MV-4-11 (cell line): Measurements from ENCODE around the gene COPG2.
"Not testable (repeated sequence)": the region's sequence is repeated elsewhere in the genome, so short reads cannot be mapped to it uniquely, and the experiment has no call there.

Experiments used
- DNase-seq: peaks from one replicate; lab custom pipeline; 2025; lab: John Stamatoyannopoulos, UW

Gene COPG2, protein sequence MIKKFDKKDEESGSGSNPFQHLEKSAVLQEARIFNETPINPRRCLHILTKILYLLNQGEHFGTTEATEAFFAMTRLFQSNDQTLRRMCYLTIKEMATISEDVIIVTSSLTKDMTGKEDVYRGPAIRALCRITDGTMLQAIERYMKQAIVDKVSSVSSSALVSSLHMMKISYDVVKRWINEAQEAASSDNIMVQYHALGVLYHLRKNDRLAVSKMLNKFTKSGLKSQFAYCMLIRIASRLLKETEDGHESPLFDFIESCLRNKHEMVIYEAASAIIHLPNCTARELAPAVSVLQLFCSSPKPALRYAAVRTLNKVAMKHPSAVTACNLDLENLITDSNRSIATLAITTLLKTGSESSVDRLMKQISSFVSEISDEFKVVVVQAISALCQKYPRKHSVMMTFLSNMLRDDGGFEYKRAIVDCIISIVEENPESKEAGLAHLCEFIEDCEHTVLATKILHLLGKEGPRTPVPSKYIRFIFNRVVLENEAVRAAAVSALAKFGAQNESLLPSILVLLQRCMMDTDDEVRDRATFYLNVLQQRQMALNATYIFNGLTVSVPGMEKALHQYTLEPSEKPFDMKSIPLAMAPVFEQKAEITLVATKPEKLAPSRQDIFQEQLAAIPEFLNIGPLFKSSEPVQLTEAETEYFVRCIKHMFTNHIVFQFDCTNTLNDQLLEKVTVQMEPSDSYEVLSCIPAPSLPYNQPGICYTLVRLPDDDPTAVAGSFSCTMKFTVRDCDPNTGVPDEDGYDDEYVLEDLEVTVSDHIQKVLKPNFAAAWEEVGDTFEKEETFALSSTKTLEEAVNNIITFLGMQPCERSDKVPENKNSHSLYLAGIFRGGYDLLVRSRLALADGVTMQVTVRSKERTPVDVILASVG

GRCh38 chr7:130668258-130669084 lies at the start of gene COPG2:
Gene COPG2 (minus strand): TSS chr7:130668748. CDS start chr7:130668668, 80 bp downstream.
- DNase-seq = peak; percentile 71

- no peak for DNase-seq
Observed at GRCh38 chr7:130712416-130712815, 43.9 kb upstream of the COPG2 start.

- no peak for DNase-seq
Observed at GRCh38 chr7:130708766-130709165, 40.2 kb upstream of the COPG2 start.

GRCh38 chr7:130708001-130708400 lies 39.5 kb upstream of the COPG2 start:
- DNase-seq = no peak

- no peak for DNase-seq
Observed at GRCh38 chr7:130703851-130704250, 35.3 kb upstream of the COPG2 start.

DNA sequence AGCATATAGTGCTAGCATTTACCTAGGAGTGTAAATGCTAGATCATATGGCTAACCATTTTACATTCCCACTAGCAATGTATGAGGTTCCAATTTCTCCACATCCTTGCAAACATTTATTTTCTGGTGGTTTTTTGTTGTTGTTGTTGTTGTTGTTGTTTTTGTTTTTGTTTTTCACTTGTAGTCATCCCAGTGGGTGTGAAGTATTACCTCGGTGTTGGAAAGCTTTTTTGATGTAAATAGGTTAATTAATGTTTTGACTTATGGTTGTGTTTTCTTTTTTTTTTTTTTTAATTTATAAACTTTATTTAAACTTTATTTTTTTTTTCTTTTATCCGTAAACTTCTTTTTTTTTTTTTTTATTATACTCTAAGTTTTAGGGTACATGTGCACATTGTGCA lies 33.1 kb upstream of the COPG2 start:
- DNase-seq = no peak

DNA sequence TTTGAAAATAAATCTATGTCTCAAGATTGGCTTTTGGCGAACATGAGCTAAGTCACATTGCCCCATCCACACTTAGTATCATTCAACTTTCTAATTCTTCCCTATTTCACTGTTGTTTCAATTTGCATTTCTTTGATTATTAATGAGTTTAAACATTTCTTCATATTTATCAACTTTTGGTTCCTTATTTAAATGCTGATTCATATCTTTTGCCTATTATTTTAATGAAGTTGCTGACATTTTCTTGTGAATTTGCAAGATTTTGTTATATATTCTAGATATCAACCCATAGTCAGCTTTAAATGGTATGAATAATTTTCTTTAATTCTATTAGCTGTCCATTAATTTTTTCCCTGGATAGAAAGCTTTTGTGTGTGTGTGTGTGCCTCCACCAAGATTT lies 32.2 kb upstream of the COPG2 start:
- no peak for DNase-seq

- no peak for DNase-seq
Observed at GRCh38 chr7:130699686-130700085, 31.1 kb upstream of the COPG2 start.

- no peak for DNase-seq
Observed at GRCh38 chr7:130697820-130698219, 29.3 kb upstream of the COPG2 start.

GRCh38 chr7:130695840-130696239 lies 27.3 kb upstream of the COPG2 start:
- DNase-seq = peak; percentile 21

- DNase-seq = not testable (repeated sequence)
Observed at GRCh38 chr7:130692396-130692795, 23.8 kb upstream of the COPG2 start.

- DNase-seq = no peak
Observed at GRCh38 chr7:130689683-130690082, 21.1 kb upstream of the COPG2 start.

DNA sequence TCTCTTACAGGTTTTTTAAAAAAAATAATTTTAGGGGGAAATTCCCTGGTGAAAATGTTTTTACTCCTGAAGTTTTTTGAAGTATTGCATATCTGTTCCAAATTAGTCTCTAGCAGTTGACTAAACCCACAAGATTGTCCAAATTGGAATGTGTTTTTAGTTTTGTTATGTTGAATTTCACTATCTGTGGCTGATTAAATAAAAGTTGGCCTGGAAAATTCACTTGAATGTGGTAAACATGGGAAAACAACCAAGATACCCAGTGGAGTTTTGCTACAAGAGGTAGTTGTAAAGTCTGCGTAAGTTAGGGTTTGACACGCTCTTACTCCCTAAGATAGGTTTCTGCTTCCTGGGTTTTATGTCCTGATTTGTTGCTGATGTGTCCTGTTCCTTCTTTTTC lies 14.5 kb upstream of the COPG2 start:
- no peak for DNase-seq

DNA sequence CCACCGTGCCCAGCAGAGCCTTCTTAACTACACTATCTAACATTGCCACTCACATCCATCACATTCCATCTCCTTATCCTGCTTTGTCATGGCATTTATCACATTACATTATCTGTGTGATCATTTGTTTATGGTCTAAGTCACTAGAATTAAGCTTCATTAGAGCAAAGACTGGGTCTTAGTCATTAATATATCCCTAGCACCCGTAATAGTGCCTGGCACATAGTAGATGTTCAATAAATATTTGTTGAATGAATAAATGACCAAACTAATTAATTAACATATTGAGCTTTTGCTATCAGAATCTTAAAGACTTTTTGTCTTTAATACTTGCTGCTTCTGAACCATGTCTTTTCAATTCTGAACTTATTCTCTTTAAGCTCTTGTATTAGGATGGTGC lies 5.9 kb upstream of the COPG2 start:
- no peak for DNase-seq

DNA sequence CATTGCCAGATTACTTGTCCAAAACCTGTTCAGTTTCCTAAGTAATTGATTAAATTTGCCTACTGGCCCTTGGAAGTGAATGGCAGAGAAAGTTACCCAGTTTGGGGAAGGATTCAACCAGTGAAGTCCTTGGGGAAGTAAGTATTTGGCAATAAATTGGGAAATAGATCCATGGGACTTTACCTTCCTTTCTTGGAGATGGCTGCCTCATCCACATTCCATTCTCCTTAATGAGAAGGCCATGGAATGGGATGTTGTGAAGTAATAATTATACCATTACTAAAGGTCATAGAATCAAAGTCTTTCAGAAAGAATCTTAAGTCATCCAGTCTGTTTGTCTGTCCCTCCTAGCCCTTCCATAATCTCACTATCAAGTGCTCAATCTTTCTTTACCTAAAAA lies 4.5 kb upstream of the COPG2 start:
- DNase-seq = no peak

GRCh38 chr7:130672146-130672545 lies 3.6 kb upstream of the COPG2 start:
- DNase-seq = no peak

DNA sequence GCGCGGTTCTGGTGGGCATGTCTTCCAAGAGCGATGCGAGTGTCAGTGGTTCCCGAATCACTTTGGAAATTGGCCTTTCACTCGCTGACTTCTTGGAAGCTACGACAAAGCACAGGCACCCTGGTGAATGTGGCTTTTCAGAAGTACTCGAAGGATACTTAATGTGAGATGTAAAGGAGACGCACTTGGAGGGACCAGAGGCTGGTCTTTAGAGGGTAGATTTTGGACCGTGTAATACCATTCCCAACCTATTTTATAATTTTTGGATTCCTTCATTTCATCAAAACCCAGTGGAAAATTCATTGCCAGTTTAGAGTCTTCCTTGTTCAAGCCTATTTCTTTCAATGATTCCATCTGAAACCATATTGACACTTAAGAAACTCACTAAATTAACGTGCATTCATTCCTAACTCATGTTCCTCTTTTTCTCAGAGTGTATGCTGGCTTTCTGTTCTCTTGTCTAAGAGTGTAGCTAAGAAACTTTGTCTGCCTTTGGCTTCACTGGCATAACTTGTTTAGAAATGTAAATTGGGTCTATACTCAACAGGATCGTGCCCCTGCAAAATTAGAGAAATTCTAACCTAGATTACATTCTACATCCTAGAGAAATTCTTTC lies 645 bp upstream of the COPG2 start:
- peak; percentile 50 for DNase-seq

DNA sequence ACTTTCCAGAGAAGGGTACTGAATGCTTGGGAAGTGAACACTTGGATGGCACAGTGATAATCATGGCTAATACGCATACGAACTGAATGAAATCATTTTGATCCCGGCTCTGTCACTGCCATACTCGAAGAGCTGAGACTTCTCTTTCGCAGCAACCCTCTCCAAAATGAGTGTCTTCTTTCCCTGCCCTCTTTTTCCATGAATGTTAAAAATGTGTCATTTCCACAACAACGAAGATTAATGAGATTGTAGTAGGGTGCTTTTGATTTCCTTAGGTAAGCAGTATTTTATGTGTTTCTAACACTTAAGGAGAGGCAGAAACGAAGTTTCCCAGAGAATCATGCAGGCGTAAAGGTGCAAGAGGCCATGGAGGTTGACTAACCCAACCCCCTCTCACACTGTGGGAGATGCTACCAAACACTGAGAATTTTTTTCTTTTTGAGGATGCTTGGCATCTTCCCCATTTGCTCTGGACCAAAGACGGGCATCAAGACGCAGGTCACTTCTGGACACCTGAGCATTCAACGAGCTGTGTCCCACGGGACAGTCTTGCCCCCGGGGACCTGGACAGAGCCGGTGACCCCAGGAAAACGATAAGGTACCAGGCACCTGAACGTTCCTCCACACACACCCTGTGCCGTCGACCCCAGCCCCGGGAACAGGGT lies 823 bp downstream of the COPG2 start:
- no peak for DNase-seq

GRCh38 chr7:130662426-130662825 lies 6.1 kb downstream of the COPG2 start:
- DNase-seq = no peak

DNA sequence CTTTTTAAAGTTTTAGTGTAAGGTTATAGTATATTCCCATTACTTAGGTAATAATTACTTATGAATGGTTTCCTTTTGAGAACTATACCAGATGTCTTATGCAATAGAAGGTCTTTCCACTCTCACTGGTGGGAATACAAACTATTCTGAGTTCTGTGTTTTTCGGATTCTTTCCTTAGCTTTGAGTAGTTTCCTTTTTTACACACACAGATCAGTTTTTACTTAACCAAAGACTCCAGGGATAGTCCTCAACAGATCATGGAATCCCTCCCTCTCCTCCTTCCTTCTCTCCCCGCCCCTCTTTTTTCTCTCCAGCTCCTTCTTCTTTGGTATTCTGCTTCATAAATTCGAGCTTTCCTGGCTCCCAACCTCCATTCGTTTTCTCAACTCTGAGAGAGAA lies 13.3 kb downstream of the COPG2 start:
- DNase-seq = no peak

- DNase-seq = no peak
Observed at GRCh38 chr7:130654850-130655249, 13.7 kb downstream of the COPG2 start.
